Activated naive CD4-positive, alpha-beta T cell (primary cell): ENCODE data around the gene GPR161.

Source experiments
- DNase-seq, 4 experiments: peaks; one replicate each; lab custom pipeline; 2025; lab: John Stamatoyannopoulos, UW

GPR161 gene

DNA sequence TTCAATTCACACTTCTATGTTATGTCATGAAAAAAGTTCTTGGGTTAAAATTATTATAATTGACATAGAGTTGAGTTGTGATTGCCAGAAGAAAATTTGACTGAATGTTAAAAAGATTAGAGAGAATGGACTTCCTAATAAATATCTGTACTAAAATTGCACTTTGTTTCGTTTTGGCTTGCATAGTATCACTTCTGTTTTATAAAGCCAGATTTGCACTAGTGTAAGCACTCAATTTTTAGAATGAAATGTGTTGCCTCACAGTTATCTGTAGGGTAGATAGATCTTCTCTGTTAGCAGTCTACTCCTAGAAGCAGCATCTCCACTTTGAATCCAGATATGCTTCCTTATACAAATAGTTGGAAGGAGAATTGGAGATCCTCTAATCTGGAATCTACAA, 104.7 kb downstream of the GPR161 start:
- no peak for DNase-seq

DNA sequence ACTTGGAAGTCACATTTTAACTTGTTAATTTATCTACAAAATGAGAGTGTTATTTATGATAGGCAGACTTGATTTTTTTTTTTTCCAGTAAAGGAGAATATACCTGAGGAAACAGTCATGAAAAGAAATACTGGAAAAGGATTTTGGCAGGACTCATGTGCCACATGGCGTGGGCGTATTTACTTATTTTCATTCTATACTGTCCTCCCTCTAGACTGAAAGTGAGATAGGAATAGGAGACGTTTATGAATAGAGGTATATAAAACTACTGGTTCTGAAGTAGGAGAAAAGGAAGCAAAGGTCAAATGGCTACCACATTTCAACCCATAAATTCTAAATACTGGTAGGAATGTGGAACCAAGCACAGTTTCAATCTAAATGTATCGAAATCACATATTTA, 105.1 kb downstream of the GPR161 start:
- DNase-seq: no peak

DNA sequence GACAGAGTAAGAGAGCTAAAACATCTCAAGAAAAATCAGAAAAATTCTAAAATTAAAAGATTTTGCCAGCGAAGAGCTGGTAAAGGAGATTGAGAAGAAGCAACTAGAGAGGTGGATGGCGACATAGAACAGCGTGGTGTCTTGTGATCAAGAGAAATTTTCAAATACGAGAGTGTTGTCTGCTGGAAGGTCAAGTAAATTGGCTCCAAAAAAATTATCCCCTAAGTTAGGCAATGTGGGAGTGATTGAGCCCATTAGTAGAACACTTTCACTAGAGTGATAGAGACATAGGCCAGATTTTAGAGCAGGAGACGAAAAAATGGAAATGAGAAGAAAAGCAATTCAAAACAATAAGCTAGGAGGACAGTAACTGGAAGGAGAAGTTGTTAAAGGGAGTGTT, 105.5 kb downstream of the GPR161 start:
- DNase-seq: no peak
